ENCODE data around the gene MFGE8.

Gene MFGE8

GRCh38 chr15:88874275-88874674 is 38.9 kb downstream of the MFGE8 start:
- no peak for DNase-seq (ENCODE audit: low spot score)

GRCh38 chr15:88873786-88874185 is 39.4 kb downstream of the MFGE8 start:
- no peak for DNase-seq (ENCODE audit: low spot score)

GRCh38 chr15:88872706-88873105 is 40.5 kb downstream of the MFGE8 start:
- DNase-seq (ENCODE audit: low spot score), result no peak

- no peak for DNase-seq (ENCODE audit: low spot score)
These were observed 41.1 kb downstream of the MFGE8 start for GRCh38 chr15:88872106-88872505.

GRCh38 chr15:88871313-88871712 is 41.9 kb downstream of the MFGE8 start:
- no peak for DNase-seq (ENCODE audit: low spot score)

- no peak for DNase-seq (ENCODE audit: low spot score)
These were observed 46.8 kb downstream of the MFGE8 start for GRCh38 chr15:88866295-88866881.

- DNase-seq (ENCODE audit: low spot score), result no peak
These were observed 47.6 kb downstream of the MFGE8 start for GRCh38 chr15:88865498-88866099.

DNA sequence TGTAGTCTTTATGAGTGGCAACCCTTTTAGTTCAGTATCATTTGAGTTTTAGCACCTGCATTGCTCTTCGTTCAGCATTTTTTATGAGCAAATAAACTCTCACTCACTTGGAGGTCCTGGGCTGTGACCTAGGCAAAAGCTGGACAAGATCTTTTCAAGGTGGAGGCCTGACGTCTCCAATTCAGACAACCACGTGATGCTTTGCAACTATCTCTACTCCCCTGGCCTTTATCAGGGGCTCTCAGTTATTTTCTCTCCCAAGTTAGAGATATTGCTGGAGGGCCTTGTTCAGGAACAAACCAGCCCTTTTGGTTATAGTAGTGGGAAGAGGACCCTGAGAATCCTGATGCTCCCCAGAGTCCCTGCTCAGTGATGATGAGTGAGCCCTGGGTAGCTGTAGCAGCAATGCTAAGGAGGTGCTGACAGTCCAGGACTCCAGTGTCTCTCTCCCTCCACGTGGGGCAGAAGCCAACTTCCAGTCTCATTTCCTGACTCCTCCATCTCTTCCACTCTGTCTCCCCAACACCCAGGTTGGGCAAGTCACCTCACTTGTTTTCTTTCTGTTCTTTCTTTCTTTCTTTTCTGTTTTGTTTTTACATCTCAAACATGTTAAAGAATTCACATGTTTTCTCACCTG is 48.2 kb downstream of the MFGE8 start:
- DNase-seq (ENCODE audit: low spot score), result no peak

- no peak for DNase-seq (ENCODE audit: low spot score)
These were observed 49.8 kb downstream of the MFGE8 start for GRCh38 chr15:88863412-88863811.

- DNase-seq (ENCODE audit: low spot score), result no peak
These were observed 53.0 kb downstream of the MFGE8 start for GRCh38 chr15:88860212-88860611.

DNA sequence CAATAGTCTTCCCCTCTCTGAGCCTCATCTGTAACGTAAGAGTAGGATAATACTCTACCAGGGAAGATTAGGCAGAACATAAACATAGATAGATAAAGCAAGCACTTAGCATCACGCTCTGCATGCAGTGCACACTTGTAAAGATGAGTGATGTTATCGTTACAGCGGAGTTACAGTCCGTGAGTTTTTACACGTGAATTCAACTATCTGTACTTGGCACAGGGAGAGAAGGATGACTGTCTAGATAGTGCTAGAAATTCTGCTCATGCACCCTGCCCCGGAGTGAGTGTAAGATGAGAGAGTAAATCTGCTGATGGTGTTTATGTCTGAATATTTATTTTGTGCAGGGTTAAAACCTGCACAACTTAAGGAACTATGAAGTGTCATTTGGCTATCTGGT is 53.6 kb downstream of the MFGE8 start:
- DNase-seq (ENCODE audit: low spot score), result no peak

DNA sequence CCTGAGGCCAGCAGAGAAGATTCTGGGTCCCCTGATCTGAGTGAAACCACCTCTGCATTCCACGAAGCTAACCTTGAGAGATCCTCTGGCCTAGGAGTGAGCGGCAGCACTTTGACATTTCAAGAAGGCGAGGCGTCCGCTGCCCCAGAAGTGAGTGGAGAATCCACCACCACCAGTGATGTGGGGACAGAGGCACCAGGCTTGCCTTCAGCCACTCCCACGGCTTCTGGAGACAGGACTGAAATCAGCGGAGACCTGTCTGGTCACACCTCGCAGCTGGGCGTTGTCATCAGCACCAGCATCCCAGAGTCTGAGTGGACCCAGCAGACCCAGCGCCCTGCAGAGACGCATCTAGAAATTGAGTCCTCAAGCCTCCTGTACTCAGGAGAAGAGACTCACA is 54.2 kb downstream of the MFGE8 start:
- DNase-seq (ENCODE audit: low spot score), result no peak

- DNase-seq (ENCODE audit: low spot score), result no peak
These were observed 60.7 kb downstream of the MFGE8 start for GRCh38 chr15:88852476-88852875.

DNA sequence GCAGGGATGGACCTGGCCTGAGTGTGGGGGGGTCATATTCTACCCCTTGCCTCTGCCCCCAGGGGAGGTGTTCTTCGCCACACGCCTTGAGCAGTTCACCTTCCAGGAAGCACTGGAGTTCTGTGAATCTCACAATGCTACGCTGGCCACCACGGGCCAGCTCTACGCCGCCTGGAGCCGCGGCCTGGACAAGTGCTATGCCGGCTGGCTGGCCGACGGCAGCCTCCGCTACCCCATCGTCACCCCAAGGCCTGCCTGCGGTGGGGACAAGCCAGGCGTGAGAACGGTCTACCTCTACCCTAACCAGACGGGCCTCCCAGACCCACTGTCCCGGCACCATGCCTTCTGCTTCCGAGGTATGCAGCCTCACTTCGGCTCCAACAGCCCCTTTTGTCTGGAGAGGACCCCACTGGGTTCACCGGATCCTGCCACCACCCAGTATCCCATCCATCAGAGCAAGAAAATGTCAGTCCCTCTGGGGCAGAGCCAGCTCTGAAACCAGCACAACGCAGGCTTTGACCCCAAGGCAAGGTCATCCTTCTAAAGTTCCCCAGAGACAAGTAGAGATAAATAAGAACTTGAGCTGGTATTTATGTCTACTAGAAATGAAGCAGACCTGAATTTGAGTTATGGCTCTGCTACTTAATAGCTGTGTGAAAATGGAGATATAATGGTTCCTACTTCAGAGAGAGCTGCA is 63.7 kb downstream of the MFGE8 start:
- no peak for DNase-seq (ENCODE audit: low spot score)
